Neural progenitor cell (in vitro differentiated cells): ENCODE results near the gene RNU1-4.
"Not testable (repeated sequence)": the region's sequence is repeated elsewhere in the genome, so short reads cannot be mapped to it uniquely, and the experiment has no call there.

ENCODE experiments used
- CTCF ChIP-seq: fragments of 200-600 bp; sonication (generic); IDR thresholded peaks from 2 replicates; pipeline ENCODE4 v1.5.1; 2017; ENCODE audit warnings: antibody characterized with exemption, mild to moderate bottlenecking
- EZH2 ChIP-seq: fragments of 200-600 bp; sonication (generic); IDR thresholded peaks from 2 replicates; pipeline ENCODE4 v1.6.1; 2017; ENCODE audit warnings: antibody characterized with exemption, mild to moderate bottlenecking, moderate library complexity

- not testable (repeated sequence) for TF ChIP-seq CTCF, EZH2
Observed at GRCh38 chr1:16709659-16710087, 30.6 kb upstream of the RNU1-4 start.
